Measurements from ENCODE around the gene NUDT1.
"Not testable (repeated sequence)": the region's sequence is repeated elsewhere in the genome, so short reads cannot be mapped to it uniquely, and the experiment has no call there.

NUDT1 gene

DNA sequence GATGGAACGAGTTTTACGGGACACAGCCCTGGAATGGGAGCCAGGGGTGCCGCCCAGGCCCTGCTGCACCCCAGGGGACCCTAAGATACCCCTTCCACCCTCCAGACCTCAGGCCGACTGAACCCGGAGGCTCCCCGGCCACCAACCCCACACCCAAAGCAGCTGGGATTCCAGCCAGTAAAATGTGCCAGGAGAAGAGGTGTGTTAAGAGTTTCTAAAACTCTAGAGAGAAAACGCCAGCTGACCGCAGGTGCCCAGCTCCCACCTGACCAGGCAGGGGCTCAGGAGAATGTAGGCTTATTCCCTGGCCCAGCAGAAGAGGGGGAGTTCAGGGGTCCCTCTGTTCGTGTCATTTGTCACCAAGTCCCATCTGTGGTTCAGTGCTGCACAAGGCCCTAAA is 17.5 kb downstream of the NUDT1 start:
- DNase-seq (ENCODE audit: insufficient read length, low spot score) (no peak), FAIRE-seq (no peak)
- no peak for TF ChIP-seq CTCF (IDR thresholded peaks at IDR 0.05; ENCODE audit: insufficient read depth, missing control alignments)

GRCh38 chr7:2260820-2261219 is 18.8 kb downstream of the NUDT1 start:
- no peak for DNase-seq (ENCODE audit: insufficient read length, low spot score)
- TF ChIP-seq CTCF (IDR thresholded peaks at IDR 0.05; ENCODE audit: insufficient read depth, missing control alignments), result no peak
- no peak for FAIRE-seq

- TF ChIP-seq CTCF (IDR thresholded peaks at IDR 0.05; ENCODE audit: insufficient read depth, missing control alignments), result no peak
- FAIRE-seq, result no peak
- DNase-seq (ENCODE audit: insufficient read length, low spot score), result no peak
Observed at GRCh38 chr7:2261611-2262010, 19.6 kb downstream of the NUDT1 start.

DNA sequence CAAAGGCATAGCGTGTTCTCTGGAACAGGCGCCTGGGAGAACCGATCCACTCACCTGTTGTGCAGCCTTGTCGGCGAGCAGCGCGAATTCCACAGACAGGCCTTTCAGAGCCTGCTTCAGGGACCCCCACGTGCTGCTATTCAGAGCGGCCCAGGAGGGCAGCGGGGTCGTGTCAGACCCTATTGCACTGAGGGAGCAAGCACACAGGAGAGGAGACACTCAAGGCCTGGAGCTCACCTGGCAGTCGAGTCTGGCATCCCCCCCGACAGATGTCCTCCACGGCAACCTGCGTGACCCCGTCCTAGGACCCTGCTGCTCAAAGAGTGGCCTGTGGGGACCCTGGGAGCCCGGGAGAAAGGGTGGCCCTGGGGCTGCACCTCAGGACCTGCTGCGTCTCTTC is 21.1 kb downstream of the NUDT1 start:
- no peak for DNase-seq (ENCODE audit: insufficient read length, low spot score)
- TF ChIP-seq CTCF (IDR thresholded peaks at IDR 0.05; ENCODE audit: insufficient read depth, missing control alignments), result no peak
- FAIRE-seq, result no peak

- FAIRE-seq (no peak), DNase-seq (ENCODE audit: insufficient read length, low spot score) (no peak)
- no peak for TF ChIP-seq CTCF (IDR thresholded peaks at IDR 0.05; ENCODE audit: insufficient read depth, missing control alignments)
Observed at GRCh38 chr7:2264158-2264557, 22.1 kb downstream of the NUDT1 start.

DNA sequence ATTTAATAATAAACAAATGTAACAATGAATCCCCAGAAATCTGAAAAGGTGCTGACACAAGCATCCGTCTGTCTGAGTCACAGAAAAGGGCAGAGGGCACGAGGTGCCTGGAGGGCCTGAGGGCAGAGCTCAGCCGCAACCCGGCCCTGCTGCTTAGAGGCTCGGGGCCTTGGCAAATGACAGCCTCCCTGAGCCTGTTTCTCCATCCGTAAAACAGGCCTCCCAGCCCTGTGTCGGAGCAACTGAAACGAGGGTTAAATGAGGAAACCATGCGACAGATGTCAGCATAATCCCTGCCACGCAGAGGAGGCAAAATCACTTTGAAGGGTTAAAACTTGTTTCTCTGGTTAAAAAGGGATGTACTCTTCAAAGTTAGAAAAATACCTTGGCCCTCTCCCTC is 24.9 kb downstream of the NUDT1 start:
- no peak for TF ChIP-seq CTCF (IDR thresholded peaks at IDR 0.05; ENCODE audit: insufficient read depth, missing control alignments)
- DNase-seq (ENCODE audit: insufficient read length, low spot score) (peak; percentile 66), FAIRE-seq (no peak)

DNA sequence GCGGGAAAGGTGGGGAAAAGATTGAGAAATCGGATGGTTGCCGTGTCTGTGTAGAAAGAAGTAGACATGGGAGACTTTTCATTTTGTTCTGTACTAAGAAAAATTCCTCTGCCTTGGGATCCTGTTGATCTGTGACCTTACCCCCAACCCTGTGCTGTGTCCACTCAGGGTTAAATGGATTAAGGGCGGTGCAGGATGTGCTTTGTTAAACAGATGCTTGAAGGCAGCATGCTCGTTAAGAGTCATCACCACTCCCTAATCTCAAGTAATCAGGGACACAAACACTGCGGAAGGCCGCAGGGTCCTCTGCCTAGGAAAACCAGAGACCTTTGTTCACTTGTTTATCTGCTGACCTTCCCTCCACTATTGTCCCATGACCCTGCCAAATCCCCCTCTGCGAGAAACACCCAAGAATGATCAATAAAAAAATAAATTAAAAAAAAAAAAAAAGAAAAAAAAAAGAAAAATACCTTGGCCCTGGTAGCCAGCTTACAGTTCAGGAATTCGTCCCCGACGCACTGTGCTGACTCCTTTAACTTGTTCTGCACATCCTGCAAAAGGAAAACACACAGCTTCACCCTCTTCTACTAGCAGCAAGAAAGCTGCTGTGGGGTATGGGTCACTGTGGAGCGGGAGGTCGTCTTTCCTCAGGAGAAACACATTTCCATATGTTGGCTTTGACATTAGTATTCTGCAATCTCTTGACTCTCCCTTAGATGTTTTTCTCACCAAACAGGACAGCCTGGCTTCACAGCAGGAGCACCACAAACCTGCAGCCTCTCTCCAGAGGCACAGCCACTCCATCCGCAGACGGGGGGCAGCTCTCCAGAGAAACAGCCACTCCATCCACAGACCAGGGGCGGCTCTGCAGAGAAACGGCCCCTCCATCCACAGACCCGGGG is 27.3 kb downstream of the NUDT1 start:
- DNase-seq (ENCODE audit: insufficient read length, low spot score); FAIRE-seq: not testable (repeated sequence)
